NCI-H2029 treated with DMSO at 0.1 percent for 48 hours (cell line): ENCODE data around the gene FAHD2B.
"Not testable (repeated sequence)": the region's sequence is repeated elsewhere in the genome, so short reads cannot be mapped to it uniquely, and the experiment has no call there.

Source experiments
- DNase-seq: peaks from one replicate; lab custom pipeline; 2025; lab: John Stamatoyannopoulos, UW

FAHD2B gene

GRCh38 chr2:97068074-97068473, 26.6 kb downstream of the FAHD2B start:
- no peak for DNase-seq

- DNase-seq, result no peak
Measured at GRCh38 chr2:97067279-97068004, 27.2 kb downstream of the FAHD2B start.

GRCh38 chr2:97066030-97066429, 28.7 kb downstream of the FAHD2B start:
- not testable (repeated sequence) for DNase-seq

- DNase-seq, result not testable (repeated sequence)
Measured at GRCh38 chr2:97062020-97062419, 32.7 kb downstream of the FAHD2B start.

- not testable (repeated sequence) for DNase-seq
Measured at GRCh38 chr2:97059782-97060181, 34.9 kb downstream of the FAHD2B start.

- not testable (repeated sequence) for DNase-seq
Measured at GRCh38 chr2:97056150-97056549, 38.5 kb downstream of the FAHD2B start.

GRCh38 chr2:97050032-97050431, 44.6 kb downstream of the FAHD2B start:
- not testable (repeated sequence) for DNase-seq

- DNase-seq, result not testable (repeated sequence)
Measured at GRCh38 chr2:97048448-97048847, 46.2 kb downstream of the FAHD2B start.

GRCh38 chr2:97046676-97047075, 48.0 kb downstream of the FAHD2B start:
- DNase-seq, result not testable (repeated sequence)

- DNase-seq, result not testable (repeated sequence)
Measured at GRCh38 chr2:97045895-97046499, 48.7 kb downstream of the FAHD2B start.
